ENCODE measurements around the gene NUP188.

The NUP188 gene

DNA sequence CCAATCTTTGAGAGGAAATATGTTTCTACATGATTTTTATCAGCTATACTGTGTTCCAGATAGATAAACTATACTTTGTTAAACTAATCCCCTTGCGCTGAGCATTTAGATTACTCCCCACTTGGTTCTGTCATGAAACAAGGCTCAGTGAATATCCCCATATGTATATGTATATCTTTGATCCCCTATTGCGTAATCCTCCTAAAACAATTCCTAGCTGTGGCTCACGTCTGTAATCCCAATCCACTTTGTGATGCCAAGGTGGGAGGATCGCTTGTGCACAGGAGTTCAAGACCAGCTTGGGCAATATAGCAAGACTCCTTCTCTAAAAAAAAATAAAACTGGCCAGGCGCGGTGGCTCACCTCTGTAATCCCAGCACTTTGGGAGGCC, 24.0 kb upstream of the NUP188 start:
- in situ Hi-C loops (cut with HindIII; ENCODE audit: low pct_ligation_motif_present, low sequenced_read_pairs) = no loop called here
- Histone ChIP-seq H3K27ac (no peak overlapping the region), H3K36me3 (replicated peaks) (no peaks in the 10 kb centered on the region), H3K27me3 (replicated peaks) (no peaks in the 10 kb centered on the region), H3K4me3 (ENCODE audit: low read depth, low read length) (no peak overlapping the region)
- TF ChIP-seq, protein P1, sequence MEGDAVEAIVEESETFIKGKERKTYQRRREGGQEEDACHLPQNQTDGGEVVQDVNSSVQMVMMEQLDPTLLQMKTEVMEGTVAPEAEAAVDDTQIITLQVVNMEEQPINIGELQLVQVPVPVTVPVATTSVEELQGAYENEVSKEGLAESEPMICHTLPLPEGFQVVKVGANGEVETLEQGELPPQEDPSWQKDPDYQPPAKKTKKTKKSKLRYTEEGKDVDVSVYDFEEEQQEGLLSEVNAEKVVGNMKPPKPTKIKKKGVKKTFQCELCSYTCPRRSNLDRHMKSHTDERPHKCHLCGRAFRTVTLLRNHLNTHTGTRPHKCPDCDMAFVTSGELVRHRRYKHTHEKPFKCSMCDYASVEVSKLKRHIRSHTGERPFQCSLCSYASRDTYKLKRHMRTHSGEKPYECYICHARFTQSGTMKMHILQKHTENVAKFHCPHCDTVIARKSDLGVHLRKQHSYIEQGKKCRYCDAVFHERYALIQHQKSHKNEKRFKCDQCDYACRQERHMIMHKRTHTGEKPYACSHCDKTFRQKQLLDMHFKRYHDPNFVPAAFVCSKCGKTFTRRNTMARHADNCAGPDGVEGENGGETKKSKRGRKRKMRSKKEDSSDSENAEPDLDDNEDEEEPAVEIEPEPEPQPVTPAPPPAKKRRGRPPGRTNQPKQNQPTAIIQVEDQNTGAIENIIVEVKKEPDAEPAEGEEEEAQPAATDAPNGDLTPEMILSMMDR (IDR thresholded peaks at IDR 0.05; ENCODE audit: low read depth, low read length, missing control alignments) = no peak
- no peak for DNase-seq

DNA sequence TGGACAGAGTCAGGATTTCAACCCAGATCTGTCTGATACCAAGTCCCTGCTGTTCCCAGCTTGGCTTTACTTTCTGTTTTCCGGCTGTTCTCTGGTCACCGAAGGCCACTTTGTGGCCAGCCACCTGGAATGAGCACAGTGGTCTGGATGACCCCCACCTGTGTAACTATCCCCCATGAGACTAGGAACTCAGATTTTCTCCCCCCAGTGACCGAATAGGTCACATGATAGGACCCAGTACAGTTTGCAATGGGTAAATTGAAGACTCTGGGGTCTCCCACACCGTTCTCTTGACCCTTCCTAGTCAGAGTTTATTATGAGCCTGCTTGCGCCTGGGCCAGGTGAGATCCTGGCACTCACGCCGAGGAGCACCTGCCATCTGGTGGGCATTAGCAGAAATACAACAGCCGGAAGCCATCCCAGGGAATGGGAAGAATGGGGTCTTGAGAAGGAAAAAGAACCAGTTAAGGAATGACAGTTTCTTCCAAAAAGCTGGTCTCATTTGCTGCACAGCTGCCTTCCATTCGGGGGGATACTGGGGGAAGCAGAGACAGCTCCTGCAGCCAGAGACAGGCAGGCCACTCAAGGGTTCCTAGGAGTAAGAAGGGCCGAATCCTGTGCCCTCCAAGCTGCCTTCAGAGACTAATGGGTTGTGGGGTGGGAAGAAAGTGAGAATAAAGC, 19.6 kb upstream of the NUP188 start:
- Histone ChIP-seq H3K36me3 (replicated peaks) (no peaks in the 10 kb centered on the region), H3K4me3 (ENCODE audit: low read depth, low read length) (no peak overlapping the region), H3K27me3 (replicated peaks) (no peaks in the 10 kb centered on the region), H3K27ac (no peak overlapping the region)
- in situ Hi-C loops (cut with HindIII; ENCODE audit: low pct_ligation_motif_present, low sequenced_read_pairs) = no loop called here
- TF ChIP-seq, protein P1 (IDR thresholded peaks at IDR 0.05; ENCODE audit: low read depth, low read length, missing control alignments) = peak; percentile 93
- peak; percentile 27 for DNase-seq

DNA sequence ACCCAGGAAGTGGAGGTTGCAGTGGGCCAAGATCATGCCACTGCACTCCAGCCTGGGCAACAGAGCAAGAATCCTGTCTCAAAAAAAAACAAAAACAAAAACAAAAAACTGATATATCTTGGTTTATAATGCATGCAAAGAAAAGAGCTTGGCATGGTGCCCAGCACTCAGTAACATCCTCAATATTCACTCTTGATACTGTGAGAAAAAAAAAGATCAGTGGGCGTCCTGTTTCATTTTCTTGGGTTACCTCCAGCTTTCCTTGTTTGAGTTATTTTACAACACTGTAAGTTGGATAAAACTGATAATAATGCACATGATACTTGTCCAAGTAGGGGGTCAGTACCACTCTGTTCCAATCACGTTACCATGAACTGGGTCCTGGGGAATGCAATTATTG, 18.9 kb upstream of the NUP188 start:
- H3K4me3 ChIP-seq (ENCODE audit: low read depth, low read length) = no peak overlapping the region
- TF ChIP-seq, protein P1 (IDR thresholded peaks at IDR 0.05; ENCODE audit: low read depth, low read length, missing control alignments) = no peak
- no peaks in the 10 kb centered on the region for H3K27me3 ChIP-seq (replicated peaks)
- in situ Hi-C loops (cut with HindIII; ENCODE audit: low pct_ligation_motif_present, low sequenced_read_pairs) = no loop called here
- no peaks in the 10 kb centered on the region for H3K36me3 ChIP-seq (replicated peaks)
- DNase-seq = no peak
- no peak overlapping the region for H3K27ac ChIP-seq

DNA sequence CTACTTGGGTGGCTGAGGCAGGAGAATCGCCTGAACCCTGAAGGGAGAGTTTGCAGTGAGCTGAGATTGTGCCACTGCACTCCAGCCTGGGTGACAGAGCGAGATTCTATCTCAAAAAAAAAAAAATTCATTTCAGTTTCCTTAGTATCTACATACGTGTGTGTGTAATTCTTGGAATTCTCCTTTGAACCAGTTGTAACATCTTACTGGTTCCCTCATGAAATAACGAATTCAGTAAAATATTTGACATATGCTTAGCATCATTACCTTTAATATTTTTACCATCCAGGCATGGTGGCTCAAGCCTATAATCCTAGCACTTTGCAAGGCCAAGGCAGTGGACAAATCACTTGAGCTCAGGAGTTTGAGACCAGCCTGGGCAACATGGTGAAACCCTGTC, 17.9 kb upstream of the NUP188 start:
- H3K4me3 ChIP-seq (ENCODE audit: low read depth, low read length) = no peak overlapping the region
- no peaks in the 10 kb centered on the region for H3K36me3 ChIP-seq (replicated peaks)
- no peak overlapping the region for H3K27ac ChIP-seq
- TF ChIP-seq, protein P1 (IDR thresholded peaks at IDR 0.05; ENCODE audit: low read depth, low read length, missing control alignments) = no peak
- in situ Hi-C loops (cut with HindIII; ENCODE audit: low pct_ligation_motif_present, low sequenced_read_pairs) = no loop called here
- H3K27me3 ChIP-seq (replicated peaks) = no peaks in the 10 kb centered on the region
- DNase-seq = no peak

DNA sequence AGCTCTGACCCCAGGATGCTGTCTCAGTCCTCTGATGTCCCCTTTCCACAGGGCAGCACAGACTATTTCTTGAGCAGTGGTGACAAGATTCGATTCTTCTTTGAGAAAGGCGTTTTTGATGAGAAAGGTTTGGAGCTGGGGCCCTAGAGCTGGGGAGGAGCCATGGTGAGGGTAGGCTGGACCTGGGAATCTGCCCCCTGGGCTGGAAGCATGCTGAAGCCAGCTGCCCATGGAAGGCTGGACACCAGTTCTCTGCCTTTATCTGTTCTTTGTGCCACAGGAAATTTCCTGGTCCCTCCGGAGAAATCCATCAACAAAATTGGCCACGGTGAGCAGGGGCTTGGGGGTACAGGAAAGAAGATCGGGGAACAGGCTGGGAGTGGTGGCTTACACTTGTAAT, 13.8 kb upstream of the NUP188 start:
- DNase-seq = no peak
- H3K36me3 ChIP-seq (replicated peaks) = no peaks in the 10 kb centered on the region

More for the DNA sequence above, 13.8 kb upstream of the NUP188 start:
- in situ Hi-C loops (cut with HindIII; ENCODE audit: low pct_ligation_motif_present, low sequenced_read_pairs) = no loop called here
- H3K27me3 ChIP-seq (replicated peaks) = no peaks in the 10 kb centered on the region
- H3K4me3 ChIP-seq (ENCODE audit: low read depth, low read length) = no peak overlapping the region
- no peak overlapping the region for H3K27ac ChIP-seq
- TF ChIP-seq, protein P1 (IDR thresholded peaks at IDR 0.05; ENCODE audit: low read depth, low read length, missing control alignments) = no peak

All from brain microvascular endothelial cell (primary cell).